ENCODE results near the gene TGFB1.
"Not testable (repeated sequence)": the region's sequence is repeated elsewhere in the genome, so short reads cannot be mapped to it uniquely, and the experiment has no call there.

TGFB1 gene

GRCh38 chr19:41297628-41298347, 55.9 kb downstream of the TGFB1 start:
- peak overlapping the region; percentile 71 for H3K9ac ChIP-seq
- peak overlapping the region; percentile 90 for H3K27ac ChIP-seq
- peaks cover 78% of the 10 kb centered on the region for H3K4me1 ChIP-seq (ENCODE audit: low read depth, poor library complexity, severe bottlenecking)
- H3K27me3 ChIP-seq (ENCODE audit: insufficient read depth, low read depth): no peaks in the 10 kb centered on the region; the same call in 1 of the 2 replicates
- H3K79me2 ChIP-seq (ENCODE audit: insufficient read depth, low read depth): peaks cover 9% of the 10 kb centered on the region; the same call in 1 of the 2 replicates
- H3K4me2 ChIP-seq: peak overlapping the region; percentile 72
- peaks cover 16% of the 10 kb centered on the region; the same call in 1 of the 2 replicates for H3K36me3 ChIP-seq (ENCODE audit: insufficient read depth)
- H3K4me3 ChIP-seq (IDR thresholded peaks at IDR 0.05; ENCODE audit: insufficient read depth, low read depth, low read length): no peak overlapping the region
- TF ChIP-seq CTCF (conservative IDR thresholded peaks at IDR 0.05; ENCODE audit: low read depth, low read length): no peak
- peaks cover 6% of the 10 kb centered on the region; the same call in 1 of the 2 replicates for H4K20me1 ChIP-seq (ENCODE audit: insufficient read depth)
- no peak overlapping the region for H2AFZ ChIP-seq (ENCODE audit: low read depth)

GRCh38 chr19:41296433-41296871, 57.3 kb downstream of the TGFB1 start:
- no peak for TF ChIP-seq CTCF (conservative IDR thresholded peaks at IDR 0.05; ENCODE audit: low read depth, low read length)
- Histone ChIP-seq H3K4me2 (peak overlapping the region; percentile 72), H3K27me3 (ENCODE audit: insufficient read depth, low read depth) (no peaks in the 10 kb centered on the region; the same call in 1 of the 2 replicates), H3K4me3 (IDR thresholded peaks at IDR 0.05; ENCODE audit: insufficient read depth, low read depth, low read length) (no peak overlapping the region), H3K4me1 (ENCODE audit: low read depth, poor library complexity, severe bottlenecking) (peaks cover 80% of the 10 kb centered on the region), H4K20me1 (ENCODE audit: insufficient read depth) (peaks cover 6% of the 10 kb centered on the region; the same call in 1 of the 2 replicates), H3K79me2 (ENCODE audit: insufficient read depth, low read depth) (peaks cover 9% of the 10 kb centered on the region; the same call in 1 of the 2 replicates), H3K9ac (no peak overlapping the region), H3K36me3 (ENCODE audit: insufficient read depth) (peaks cover 27% of the 10 kb centered on the region; the same call in 1 of the 2 replicates), H3K27ac (peak overlapping the region; percentile 90), H2AFZ (ENCODE audit: low read depth) (no peak overlapping the region)

- peaks cover 79% of the 10 kb centered on the region for H3K4me1 ChIP-seq (ENCODE audit: low read depth, poor library complexity, severe bottlenecking)
- no peaks in the 10 kb centered on the region; the same call in 1 of the 2 replicates for H3K27me3 ChIP-seq (ENCODE audit: insufficient read depth, low read depth)
- peak overlapping the region; percentile 72 for H3K4me2 ChIP-seq
- H3K4me3 ChIP-seq (IDR thresholded peaks at IDR 0.05; ENCODE audit: insufficient read depth, low read depth, low read length): no peak overlapping the region
- peaks cover 27% of the 10 kb centered on the region; the same call in 1 of the 2 replicates for H3K36me3 ChIP-seq (ENCODE audit: insufficient read depth)
- peak overlapping the region; percentile 90; the same call in 1 of the 2 replicates for H3K27ac ChIP-seq
- H3K79me2 ChIP-seq (ENCODE audit: insufficient read depth, low read depth): peaks cover 9% of the 10 kb centered on the region; the same call in 1 of the 2 replicates
- no peak overlapping the region for H3K9ac ChIP-seq
- H4K20me1 ChIP-seq (ENCODE audit: insufficient read depth): peaks cover 6% of the 10 kb centered on the region
- TF ChIP-seq CTCF (conservative IDR thresholded peaks at IDR 0.05; ENCODE audit: low read depth, low read length): no peak
- H2AFZ ChIP-seq (ENCODE audit: low read depth): no peak overlapping the region
These were observed 58.2 kb downstream of the TGFB1 start for GRCh38 chr19:41295499-41295898.

GRCh38 chr19:41294393-41294792, 59.3 kb downstream of the TGFB1 start:
- H3K27ac ChIP-seq: no peak overlapping the region; the same call in 1 of the 2 replicates
- H3K4me2 ChIP-seq: peak overlapping the region; percentile 72; the same call in 1 of the 2 replicates
- H2AFZ ChIP-seq (ENCODE audit: low read depth): no peak overlapping the region
- peaks cover 16% of the 10 kb centered on the region for H3K79me2 ChIP-seq (ENCODE audit: insufficient read depth, low read depth)
- TF ChIP-seq CTCF (conservative IDR thresholded peaks at IDR 0.05; ENCODE audit: low read depth, low read length): no peak
- peaks cover 27% of the 10 kb centered on the region; the same call in 1 of the 2 replicates for H3K36me3 ChIP-seq (ENCODE audit: insufficient read depth)
- H3K27me3 ChIP-seq (ENCODE audit: insufficient read depth, low read depth): no peaks in the 10 kb centered on the region; the same call in 1 of the 2 replicates
- H3K4me1 ChIP-seq (ENCODE audit: low read depth, poor library complexity, severe bottlenecking): peaks cover 68% of the 10 kb centered on the region
- peaks cover 6% of the 10 kb centered on the region for H4K20me1 ChIP-seq (ENCODE audit: insufficient read depth)
- H3K9ac ChIP-seq: no peak overlapping the region
- no peak overlapping the region for H3K4me3 ChIP-seq (IDR thresholded peaks at IDR 0.05; ENCODE audit: insufficient read depth, low read depth, low read length)

- H4K20me1 ChIP-seq (ENCODE audit: insufficient read depth); H3K4me3 ChIP-seq (IDR thresholded peaks at IDR 0.05; ENCODE audit: insufficient read depth, low read depth, low read length); H3K79me2 ChIP-seq (ENCODE audit: insufficient read depth, low read depth); H3K9ac ChIP-seq; H2AFZ ChIP-seq (ENCODE audit: low read depth); H3K27me3 ChIP-seq (ENCODE audit: insufficient read depth, low read depth); H3K4me2 ChIP-seq; H3K27ac ChIP-seq: not testable (repeated sequence)
- H3K36me3 ChIP-seq (ENCODE audit: insufficient read depth): peaks cover 31% of the 10 kb centered on the region; the same call in 1 of the 2 replicates
- H3K4me1 ChIP-seq (ENCODE audit: low read depth, poor library complexity, severe bottlenecking): peaks cover 28% of the 10 kb centered on the region
These were observed 63.9 kb downstream of the TGFB1 start for GRCh38 chr19:41289814-41290213.
